Measurements from ENCODE around the gene SLC38A3.

SLC38A3 gene

GRCh38 chr3:50204804-50205412, at the start of gene SLC38A3:
Gene SLC38A3 (plus strand): TSS chr3:50205271. CDS start chr3:50214200, 8,929 bp downstream.
- DNase-seq (ENCODE audit: low spot score) = peak; percentile 86

GRCh38 chr3:50155491-50155878, 49.6 kb upstream of the SLC38A3 start:
- DNase-seq (ENCODE audit: low spot score) = peak; percentile 49

GRCh38 chr3:50155891-50156290, 49.2 kb upstream of the SLC38A3 start:
- no peak for DNase-seq (ENCODE audit: low spot score)

- no peak for DNase-seq (ENCODE audit: low spot score)
Measured at GRCh38 chr3:50156549-50157493, 48.2 kb upstream of the SLC38A3 start.

DNA sequence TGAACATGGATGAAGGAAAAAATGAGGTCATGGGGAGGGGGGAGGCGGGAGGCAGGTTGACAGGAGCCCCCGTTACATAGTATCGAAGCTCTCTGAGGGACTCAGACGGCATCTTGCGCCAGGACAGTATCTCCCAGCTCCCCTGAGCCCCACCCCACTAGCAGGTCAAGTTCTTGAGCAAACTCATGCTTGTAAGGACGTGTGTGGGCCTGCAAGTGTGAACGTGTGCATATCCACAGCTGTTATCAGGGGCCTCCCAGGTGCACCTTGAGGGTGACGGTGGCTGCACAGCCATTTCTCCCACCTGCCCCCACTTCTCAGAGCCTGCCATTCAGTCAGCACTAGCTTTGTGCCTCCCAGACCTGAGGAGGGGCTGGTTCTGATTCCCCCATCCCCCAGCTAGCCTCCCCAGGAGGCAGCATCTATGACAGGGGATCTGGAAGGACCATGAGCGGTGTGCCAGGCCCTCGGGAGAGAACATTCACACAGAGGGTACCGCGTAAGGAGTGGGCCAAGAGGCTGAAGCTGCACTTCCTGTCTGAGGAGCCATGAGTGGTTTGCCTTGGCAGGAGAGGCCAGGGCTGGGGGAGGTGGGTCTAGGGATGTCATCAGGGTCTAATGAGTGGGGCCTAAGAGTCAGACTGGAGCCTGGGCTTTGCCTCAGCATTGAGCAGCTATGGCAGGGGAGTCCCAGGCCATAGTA, 47.1 kb upstream of the SLC38A3 start:
- no peak for DNase-seq (ENCODE audit: low spot score)

- DNase-seq (ENCODE audit: low spot score) = no peak
Measured at GRCh38 chr3:50158530-50159146, 46.4 kb upstream of the SLC38A3 start.

- DNase-seq (ENCODE audit: low spot score) = no peak
Measured at GRCh38 chr3:50160561-50160983, 44.5 kb upstream of the SLC38A3 start.

- no peak for DNase-seq (ENCODE audit: low spot score)
Measured at GRCh38 chr3:50161320-50161719, 43.8 kb upstream of the SLC38A3 start.

GRCh38 chr3:50162034-50162883, 42.8 kb upstream of the SLC38A3 start:
- DNase-seq (ENCODE audit: low spot score) = no peak

DNA sequence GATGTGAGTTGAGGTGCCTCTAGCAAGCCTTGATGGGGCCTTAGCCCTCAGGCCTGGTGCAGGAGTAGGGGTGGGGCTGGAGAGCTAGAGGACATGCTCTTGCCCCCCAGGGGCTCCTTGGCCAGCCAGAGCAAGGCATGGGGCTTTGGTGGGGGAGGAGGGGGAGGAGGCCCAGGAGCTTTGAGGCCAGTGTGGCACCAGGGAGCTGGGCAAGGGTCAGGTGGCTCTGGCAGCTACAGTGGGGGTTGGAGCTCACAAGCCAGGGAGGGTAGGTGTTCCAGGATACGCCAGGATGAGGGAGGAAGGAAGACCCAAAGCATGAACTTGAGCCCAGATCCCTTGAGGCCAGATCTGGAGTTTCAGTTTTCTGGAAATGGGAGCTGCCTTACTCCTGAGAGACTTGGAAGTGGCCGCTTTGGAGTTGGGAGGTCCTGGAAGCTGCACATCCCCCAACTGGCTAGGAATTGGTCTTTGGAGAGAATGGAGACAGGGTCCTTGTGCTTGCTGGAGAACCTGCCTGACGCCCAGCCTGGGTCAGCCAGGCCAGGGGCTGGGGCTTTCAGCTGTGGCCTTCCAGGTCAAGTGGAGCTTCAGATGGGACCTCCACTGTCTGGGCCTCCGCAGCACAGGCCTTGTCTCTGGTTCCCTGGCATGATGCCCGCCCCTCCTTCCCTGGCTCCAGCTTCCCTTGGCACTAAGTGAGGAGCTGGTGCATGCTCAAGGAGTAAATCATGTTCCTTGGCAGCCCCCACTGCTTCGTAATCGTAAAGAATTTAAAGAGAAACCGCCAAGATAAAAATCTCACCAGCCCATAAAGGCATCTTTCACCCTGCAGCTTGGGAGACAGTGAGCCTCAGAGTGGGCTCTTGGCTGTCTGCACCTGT, 41.3 kb upstream of the SLC38A3 start:
- DNase-seq (ENCODE audit: low spot score) = no peak

DNA sequence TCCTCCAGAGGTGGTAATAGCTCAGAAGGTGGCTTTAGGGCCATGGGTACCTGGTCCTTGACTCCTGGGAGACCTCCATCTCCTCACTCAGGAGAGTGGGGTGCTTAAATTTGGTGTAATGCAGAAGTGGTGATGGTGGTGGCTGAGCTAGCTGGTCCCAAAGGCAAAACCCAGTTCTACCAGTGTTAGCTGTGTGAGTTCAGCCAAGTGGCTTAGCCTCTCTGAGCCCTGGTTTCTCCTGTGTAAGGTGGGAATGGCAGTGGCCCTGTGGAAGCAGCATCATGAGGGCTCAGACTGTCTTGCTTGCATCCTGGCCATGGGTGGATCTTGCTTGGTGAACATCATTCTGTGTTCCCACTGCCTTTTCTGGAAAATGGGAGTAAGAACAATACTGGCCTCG, 40.6 kb upstream of the SLC38A3 start:
- no peak for DNase-seq (ENCODE audit: low spot score)

DNA sequence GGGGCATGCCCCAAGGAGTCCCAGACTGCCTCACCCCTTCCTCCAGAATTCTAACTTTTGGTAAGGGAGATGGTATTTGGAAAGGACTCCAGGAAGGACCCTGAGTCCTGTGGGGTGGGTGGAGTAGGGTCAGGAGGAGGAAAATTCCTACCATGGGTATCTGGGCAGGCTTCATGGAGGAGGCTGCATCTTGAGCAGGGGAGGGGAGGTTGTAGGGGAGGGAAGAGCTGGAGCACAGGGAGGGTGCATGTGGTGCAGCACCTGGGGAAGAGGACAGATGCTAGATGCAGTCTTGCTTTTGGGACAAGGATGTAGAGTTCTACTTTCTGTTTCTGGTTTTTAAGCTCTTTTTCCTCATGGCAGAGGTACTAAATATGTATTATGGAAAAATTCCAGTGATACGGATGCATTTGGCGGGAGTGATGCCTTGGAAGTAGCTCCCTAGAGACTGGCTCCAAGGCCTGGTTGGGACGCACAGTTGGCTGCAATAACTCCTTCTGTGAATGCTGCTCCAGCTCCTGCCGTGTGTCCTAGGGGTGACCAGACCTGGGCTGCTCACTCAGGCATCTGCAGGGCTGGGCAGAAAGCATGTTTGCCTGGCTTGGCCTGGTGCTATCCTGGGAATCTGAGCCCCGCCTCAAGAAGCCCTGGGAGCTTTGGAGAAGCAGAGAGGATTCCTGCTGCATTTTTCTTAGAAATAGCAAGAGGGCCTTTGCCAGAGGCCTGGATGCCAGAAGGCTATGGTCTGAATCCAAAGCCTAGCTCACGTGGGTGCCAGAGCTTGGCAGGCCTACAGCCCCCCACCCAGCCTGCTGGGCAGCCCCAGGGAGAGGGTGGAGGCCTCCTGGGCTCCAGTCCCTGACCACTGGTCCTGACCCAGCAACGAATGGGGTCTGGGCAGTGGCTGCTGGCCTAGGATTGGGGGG, 39.8 kb upstream of the SLC38A3 start:
- DNase-seq (ENCODE audit: low spot score) = no peak

- no peak for DNase-seq (ENCODE audit: low spot score)
Measured at GRCh38 chr3:50165910-50166538, 39.0 kb upstream of the SLC38A3 start.

- DNase-seq (ENCODE audit: low spot score) = no peak
Measured at GRCh38 chr3:50166620-50167019, 38.5 kb upstream of the SLC38A3 start.

- peak; percentile 49 for DNase-seq (ENCODE audit: low spot score)
Measured at GRCh38 chr3:50167069-50167840, 37.8 kb upstream of the SLC38A3 start.

- no peak for DNase-seq (ENCODE audit: low spot score)
Measured at GRCh38 chr3:50167841-50168209, 37.2 kb upstream of the SLC38A3 start.

DNA sequence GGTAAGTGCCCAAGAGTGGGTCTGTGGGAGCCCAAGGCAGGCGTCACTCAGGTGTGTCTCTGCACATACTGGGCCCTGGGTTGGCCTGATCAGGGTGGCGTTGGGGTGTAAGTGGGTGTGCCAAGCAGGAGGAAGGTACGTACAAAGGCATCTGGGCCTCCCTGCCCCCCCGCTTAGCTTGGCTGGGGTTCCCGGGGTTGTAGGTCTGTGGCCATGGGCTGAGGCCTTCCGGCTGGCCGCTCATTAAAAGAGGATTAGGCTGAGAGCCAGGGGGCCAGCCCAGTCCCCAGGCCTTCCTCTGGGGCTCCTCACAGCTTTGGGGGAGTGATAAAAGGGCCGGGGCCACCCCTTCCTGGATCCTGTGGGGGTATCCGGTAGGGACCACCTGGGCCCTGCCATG, 36.7 kb upstream of the SLC38A3 start:
- no peak for DNase-seq (ENCODE audit: low spot score)

DNA sequence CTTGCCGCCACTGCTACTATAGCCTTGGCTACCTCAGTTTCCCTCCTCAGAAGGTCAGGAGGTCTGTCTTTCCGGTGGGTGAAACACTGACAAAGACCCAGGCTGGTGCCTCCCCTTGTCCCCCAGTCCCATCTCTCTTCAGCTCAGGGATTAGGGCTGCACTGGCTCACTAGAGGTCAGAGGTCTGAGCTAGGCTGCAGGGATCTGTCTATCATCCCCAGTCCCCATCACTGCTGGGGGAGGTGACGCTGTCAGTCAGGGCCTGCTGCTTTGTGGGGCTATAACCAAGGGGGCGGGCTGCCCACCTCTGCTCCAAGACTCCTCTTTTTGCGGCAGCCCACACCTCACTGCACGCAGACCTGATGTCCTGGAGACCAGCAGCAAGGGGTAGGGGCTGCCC, 36.3 kb upstream of the SLC38A3 start:
- no peak for DNase-seq (ENCODE audit: low spot score)

Data from HuH-7.5 (cell line).